Heart left ventricle (tissue), 13 donors: Measurements from ENCODE around the gene PRKCA.

Source experiments
- CTCF ChIP-seq, 12 donors: fragments of 200-600 bp; sonication (generic) in 4 of 12; IDR thresholded peaks; one replicate each; pipeline versions ENCODE4 v1.5.0 to v1.8.0; 2018 to 2022; ENCODE audit warnings: antibody characterized with exemption in 12 of 12, mild to moderate bottlenecking in 5 of 12
- POLR2A ChIP-seq, 2 donors: fragments of 450-650 bp; IDR thresholded peaks; one replicate each; pipeline ENCODE4 v1.6.1; 2017; ENCODE audit warnings: antibody characterized with exemption in 2 of 2, mild to moderate bottlenecking in 2 of 2, moderate library complexity in 2 of 2
- donor health status: ischemic (EF 13 %, LVEDD 7.1; RV severe dilation, severe dysfunction).
- donor health status: DM: no; HTN: yes; CAD: no.
- donor health status: DM: no; HTN: no; CAD: no.
- donor health status: ischemic (EF 25% LVEDD 6.9; RV normal size, moderate dysfunction).
- donor health status: ischemic (EF 25% LVEDD 5.7; RV mildly dilated, moderate dysfunction).
- donor health status: ischemic (EF 35%, LVEDD 5.7; RV mildly dilated, moderate dysfunction).
- donor health status: nonischemic (EF 11% LVEDD 7.7; RV severe dilation, severe dysfunction).
- donor health status: DM: yes; HTN: yes; CAD: no.
- donor health status: PGD.
- donor health status: ischemic (EF 29% LVEDD 5.4; RV normal size, mild dysfunction).
- donor health status: nonischemic (EF 23%, LVEDD 6.1; RV moderate dilation, normal function).

GRCh38 chr17:66858226-66859083, 556.0 kb downstream of the PRKCA start:
- TF ChIP-seq CTCF (IDR thresholded peaks at IDR 0.05) (no peak), POLR2A (IDR thresholded peaks at IDR 0.05) (no peak)
